Common myeloid progenitor, CD34-positive (primary cell): ENCODE measurements around the gene BRCC3.
A peak's percentile ranks its signal among the peaks of the same experiment; 100 is the strongest.

Experiments used
- CTCF ChIA-PET: fragments of 350-600 bp; sonication (Branson Sonifier 250); formaldehyde crosslinking; loops from one replicate; lab custom pipeline; 2021; ENCODE audit warnings: antibody characterized with exemption; lab: Charles Lee
- POLR2A ChIA-PET: fragments of 350-600 bp; sonication (Branson Sonifier 250); formaldehyde crosslinking; loops from one replicate; lab custom pipeline; 2021; ENCODE audit warnings: antibody characterized with exemption; lab: Charles Lee
- DNase-seq, 3 donors: peaks; one replicate each; pipeline versions ENCODE4 v3.0.0 to v3.0.0-alpha.2; 2013
- H3K27ac ChIP-seq, 2 experiments: 1 replicate in 1 of 2; 2 replicates in 1 of 2; pipeline ENCODE4 v1.7.0; 2013; ENCODE audit warnings: inconsistent platforms in 2 of 2, low read length in 2 of 2, mild to moderate bottlenecking in 2 of 2, low read depth in 1 of 2, moderate library complexity in 1 of 2; ENCODE audit not compliant: severe bottlenecking in 2 of 2, insufficient read depth in 1 of 2, poor library complexity in 1 of 2
- H3K27me3 ChIP-seq, 5 experiments: replicated peaks in 2 of 5; 1 replicate in 3 of 5; 2 replicates in 2 of 5; pipeline versions ENCODE4 v1.6.1 to v1.7.0; 2013; ENCODE audit warnings: low read length in 4 of 5, mild to moderate bottlenecking in 2 of 5, moderate library complexity in 2 of 5, inconsistent platforms in 1 of 5; ENCODE audit not compliant: insufficient read depth in 5 of 5, control insufficient read depth in 4 of 5
- H3K36me3 ChIP-seq, 4 experiments: 1 replicate in 2 of 4; 2 replicates in 2 of 4; pipeline versions ENCODE4 v1.6.1 to v1.7.0; 2013; ENCODE audit warnings: low read length in 3 of 4, control low read depth in 1 of 4, mild to moderate bottlenecking in 1 of 4; ENCODE audit not compliant: control insufficient read depth in 4 of 4, insufficient read depth in 4 of 4
- H3K4me1 ChIP-seq, 4 experiments: 1 replicate in 3 of 4; 2 replicates in 1 of 4; pipeline versions ENCODE4 v1.6.1 to v1.7.1; 2013; ENCODE audit warnings: low read length in 3 of 4, mild to moderate bottlenecking in 3 of 4, control low read depth in 1 of 4, inconsistent platforms in 1 of 4, moderate library complexity in 1 of 4; ENCODE audit not compliant: control insufficient read depth in 4 of 4, insufficient read depth in 4 of 4; ENCODE audit errors: control extremely low read depth in 1 of 4
- H3K4me3 ChIP-seq, 7 experiments: 1 replicate in 4 of 7; 2 replicates in 3 of 7; pipeline versions ENCODE4 v1.5.1 to v1.7.0; 2013; ENCODE audit warnings: mild to moderate bottlenecking in 7 of 7, low read length in 6 of 7, moderate library complexity in 6 of 7, inconsistent platforms in 2 of 7, low read depth in 2 of 7, control low read depth in 1 of 7; ENCODE audit not compliant: insufficient read depth in 4 of 7, control insufficient read depth in 1 of 7; ENCODE audit errors: extremely low read depth in 1 of 7
- H3K9me3 ChIP-seq, 5 experiments: 1 replicate in 4 of 5; 2 replicates in 1 of 5; pipeline versions ENCODE4 v1.6.1 to v1.7.1; 2013; ENCODE audit warnings: low read length in 4 of 5, mild to moderate bottlenecking in 2 of 5, inconsistent platforms in 1 of 5, low read depth in 1 of 5, moderate library complexity in 1 of 5; ENCODE audit not compliant: control insufficient read depth in 4 of 5, insufficient read depth in 2 of 5; ENCODE audit errors: control extremely low read depth in 1 of 5
- WGBS: methylation state at CpG from one replicate; pipeline ENCODE4 v1.1.5; 2013; ENCODE audit not compliant: insufficient coverage; 5-methylcytosine and 5-hydroxymethylcytosine counted together

BRCC3 gene

GRCh38 chrX:155027509-155028066, 43.7 kb upstream of the BRCC3 start:
- Histone ChIP-seq H3K36me3 (no peaks in the 10 kb centered on the region), H3K9me3 (peaks cover 0 to 3% (median 0%) of the 10 kb centered on the region in 5 experiments), H3K27me3 (no peaks in the 10 kb centered on the region), H3K4me1 (peaks cover 0 to 20% (median 5%) of the 10 kb centered on the region in 4 experiments), H3K27ac (peak overlapping the region; percentile 77 to 96), H3K4me3 (peak overlapping the region; percentile 46 to 94 (median 81))
- peak; percentile 23 to 69 (median 64) for DNase-seq
- CTCF ChIA-PET = interaction anchor here (0.8 kb wide), 1 partner anchor 29 kb away, joined by 3 read pairs; no protein-coding TSS in a partner anchor
- POLR2A ChIA-PET = no interaction called here
- 64% methylated on average over 6 of the region's 14 CpGs for WGBS

- H3K4me1 ChIP-seq = peaks cover 0 to 17% (median 4%) of the 10 kb centered on the region in 4 experiments
- H3K36me3 ChIP-seq = no peaks in the 10 kb centered on the region
- no peaks in the 10 kb centered on the region for H3K27me3 ChIP-seq
- peak overlapping the region in 6 of 7 experiments; percentile 70 to 94 (median 84) for H3K4me3 ChIP-seq
- WGBS = 60% methylated on average over 2 of the region's 3 CpGs
- CTCF ChIA-PET = no interaction called here
- peak overlapping the region in 1 of 2 experiments; percentile 96 for H3K27ac ChIP-seq
- DNase-seq = no peak
- peaks cover 0 to 3% (median 0%) of the 10 kb centered on the region in 5 experiments for H3K9me3 ChIP-seq
- POLR2A ChIA-PET = no interaction called here
Observed at GRCh38 chrX:155028129-155028528, 43.2 kb upstream of the BRCC3 start.

- no CpG with 5 or more reads among the region's 2 CpGs for WGBS
- Histone ChIP-seq H3K36me3 (peaks cover 0 to 2% (median 0%) of the 10 kb centered on the region in 4 experiments), H3K27me3 (no peaks in the 10 kb centered on the region), H3K4me3 (no peak overlapping the region), H3K27ac (no peak overlapping the region), H3K4me1 (peaks cover 0 to 17% (median 4%) of the 10 kb centered on the region in 4 experiments), H3K9me3 (peaks cover 0 to 3% (median 0%) of the 10 kb centered on the region in 5 experiments)
- no peak for DNase-seq
- ChIA-PET POLR2A (no interaction called here), CTCF (no interaction called here)
Observed at GRCh38 chrX:155028877-155029291, 42.4 kb upstream of the BRCC3 start.

- Histone ChIP-seq H3K4me1 (peaks cover 0 to 14% (median 2%) of the 10 kb centered on the region in 4 experiments), H3K36me3 (peaks cover 0 to 18% (median 3%) of the 10 kb centered on the region in 4 experiments), H3K9me3 (peaks cover 0 to 7% (median 3%) of the 10 kb centered on the region in 5 experiments), H3K4me3 (no peak overlapping the region), H3K27ac (no peak overlapping the region), H3K27me3 (no peaks in the 10 kb centered on the region)
- POLR2A ChIA-PET = no interaction called here
- no peak for DNase-seq
- CTCF ChIA-PET = no interaction called here
- 100% methylated on average over 1 of the region's 5 CpGs for WGBS
Observed at GRCh38 chrX:155031657-155032056, 39.7 kb upstream of the BRCC3 start.

- no CpG with 5 or more reads among the region's 4 CpGs for WGBS
- Histone ChIP-seq H3K36me3 (peaks cover 0 to 18% (median 5%) of the 10 kb centered on the region in 4 experiments), H3K27ac (no peak overlapping the region), H3K4me3 (no peak overlapping the region), H3K4me1 (no peaks in the 10 kb centered on the region), H3K9me3 (peaks cover 0 to 7% (median 3%) of the 10 kb centered on the region in 5 experiments), H3K27me3 (no peaks in the 10 kb centered on the region)
- DNase-seq = no peak
- CTCF ChIA-PET = interaction anchor here (1.2 kb wide), 1 partner anchor 11 kb away, joined by 4 read pairs; no protein-coding TSS in a partner anchor
- POLR2A ChIA-PET = no interaction called here
Observed at GRCh38 chrX:155035688-155036087, 35.6 kb upstream of the BRCC3 start.

GRCh38 chrX:155046129-155046810, 25.0 kb upstream of the BRCC3 start:
- Histone ChIP-seq H3K4me3 (no peak overlapping the region), H3K4me1 (peaks cover 0 to 11% (median under 1%) of the 10 kb centered on the region in 4 experiments), H3K9me3 (no peaks in the 10 kb centered on the region), H3K27me3 (no peaks in the 10 kb centered on the region), H3K27ac (no peak overlapping the region), H3K36me3 (peaks cover 0 to 8% (median 2%) of the 10 kb centered on the region in 4 experiments)
- DNase-seq = no peak
- WGBS = 74% methylated on average over 6 of the region's 6 CpGs
- CTCF ChIA-PET = interaction anchor here (0.6 to 1.1 kb wide), 2 partner anchors 10 to 61 kb away, joined by 3 to 4 read pairs; no protein-coding TSS in a partner anchor
- POLR2A ChIA-PET = no interaction called here
